K562 (cell line): ENCODE data around the gene SH3GL3. TPM values are rescaled to one million over a fixed set of nuclear protein-coding genes. Genes with fewer than 3 reads are reported as not detected.

Experiments used
- ATAC-seq: fragments of 200-7000 bp; cut with Tn5 transposase; 3 replicates; pipeline ENCODE4 v1.9.1; 2020; ENCODE audit warnings: moderate library complexity
- BruUV-seq: library from RNA; stranded (reverse); fragments of 400-500 nt; replicated peaks from 2 replicates; lab custom pipeline; 2021; lab: Mats Ljungman, UMichigan
- CTCF ChIA-PET: fragments of 300-600 bp; formaldehyde crosslinking; extraction: SDS; loops from one replicate; lab custom pipeline; 2021; ENCODE audit warnings: low intra/inter-chr PET ratio; lab: Yijun Ruan, JAX
- POLR2A ChIA-PET: fragments of 300-600, 350-650 bp; sonication (Branson Sonifier 250); formaldehyde crosslinking; extraction: SDS; loops from one replicate; lab custom pipeline; 2021; ENCODE audit warnings: antibody characterized with exemption, inconsistent platforms; lab: Yijun Ruan, JAX
- DNase-seq, 4 experiments: peaks; one replicate each; pipeline versions ENCODE4 v3.0.0 to v3.0.0-alpha.2; 2011 to 2018; ENCODE audit warnings: low spot score in 3 of 4, mixed read lengths in 3 of 4; ENCODE audit errors: extremely low read depth in 1 of 4
- FAIRE-seq: peaks from 2 replicates; lab custom pipeline; 2011; peaks lifted over from hg19 to GRCh38; lab: Jason Lieb, UNC
- H2AFZ ChIP-seq: 2 replicates; pipeline ENCODE4 v1.6.0; 2011; ENCODE audit warnings: low read depth, low read length, control low read depth, inconsistent platforms
- H3K27ac ChIP-seq: fragments of 200-600 bp; 3 replicates; pipeline ENCODE4 v1.8.0; 2011; ENCODE audit warnings: low read depth, mild to moderate bottlenecking, control low read depth, inconsistent platforms, low read length, moderate library complexity, mixed read lengths; ENCODE audit errors: extremely low read depth
- H3K27me3 ChIP-seq, 2 experiments: fragments of 300-600 bp in 1 of 2; 2 replicates in 1 of 2; 3 replicates in 1 of 2; pipeline versions ENCODE4 v1.6.0 to v1.8.0; 2011; ENCODE audit warnings: inconsistent platforms in 2 of 2, low read length in 2 of 2, mild to moderate bottlenecking in 1 of 2, mixed read lengths in 1 of 2, moderate library complexity in 1 of 2; ENCODE audit not compliant: control insufficient read depth in 2 of 2, insufficient read depth in 2 of 2
- H3K36me3 ChIP-seq: fragments of 300-600 bp; 3 replicates; pipeline ENCODE4 v1.8.0; 2011; ENCODE audit warnings: mild to moderate bottlenecking, low read length, inconsistent platforms; ENCODE audit not compliant: control insufficient read depth, insufficient read depth
- H3K4me1 ChIP-seq, 2 experiments: fragments of 200-600 bp in 1 of 2; replicated peaks in 1 of 2; 2 replicates in 1 of 2; 3 replicates in 1 of 2; pipeline versions ENCODE4 v1.5.1 to v1.8.0; 2011; ENCODE audit warnings: inconsistent platforms in 2 of 2, low read length in 2 of 2, mild to moderate bottlenecking in 1 of 2, mixed read lengths in 1 of 2, moderate library complexity in 1 of 2; ENCODE audit not compliant: control insufficient read depth in 2 of 2, insufficient read depth in 2 of 2
- H3K4me2 ChIP-seq: 2 replicates; pipeline ENCODE4 v1.6.1; 2011; ENCODE audit warnings: low read length, control low read depth, inconsistent platforms, mixed read lengths; ENCODE audit not compliant: insufficient read depth
- H3K4me3 ChIP-seq: fragments of 200-600 bp; sonication (generic), shearing (Covaris generic); 2 replicates; pipeline ENCODE4 v1.5.1; 2016; ENCODE audit warnings: control low read depth, inconsistent platforms
- H3K79me2 ChIP-seq: fragments of 200-600 bp; 3 replicates; pipeline ENCODE4 v1.8.0; 2011; ENCODE audit warnings: low read length, inconsistent platforms; ENCODE audit not compliant: control insufficient read depth, insufficient read depth
- H3K9ac ChIP-seq, 2 experiments: 2 replicates each; pipeline versions ENCODE4 v1.6.0 to v1.6.1; 2011; ENCODE audit warnings: low read depth in 2 of 2, low read length in 2 of 2, control low read depth in 1 of 2, inconsistent platforms in 1 of 2, mild to moderate bottlenecking in 1 of 2, mixed read lengths in 1 of 2; ENCODE audit not compliant: insufficient read depth in 1 of 2
- H3K9me1 ChIP-seq: one replicate; pipeline ENCODE4 v1.6.0; 2011; ENCODE audit warnings: inconsistent platforms, mild to moderate bottlenecking, low read length, moderate library complexity; ENCODE audit not compliant: control insufficient read depth, insufficient read depth
- H3K9me3 ChIP-seq: replicated peaks from 2 replicates; pipeline ENCODE4 v1.5.1; 2011; ENCODE audit warnings: low read depth, low read length, inconsistent platforms; ENCODE audit not compliant: control insufficient read depth, insufficient read depth
- H4K20me1 ChIP-seq: replicated peaks from 2 replicates; pipeline ENCODE4 v1.6.1; 2011; ENCODE audit warnings: low read length, inconsistent platforms, mixed read lengths; ENCODE audit not compliant: control insufficient read depth, insufficient read depth
- ADNP ChIP-seq: fragments of 200-800 bp; sonication (Bioruptor generic); IDR thresholded peaks from 2 replicates; pipeline ENCODE4 v1.6.1; 2016; ENCODE audit warnings: missing genetic modification characterization, missing compliant biosample characterization
- ARID2 ChIP-seq: fragments of 450-650 bp; IDR thresholded peaks from 2 replicates; pipeline ENCODE4 v1.6.1; 2017; ENCODE audit warnings: antibody characterized with exemption, mild to moderate bottlenecking
- E2F5 ChIP-seq: sonication (generic); formaldehyde crosslinking; IDR thresholded peaks from 2 replicates; pipeline ENCODE4 v1.8.0; 2022; ENCODE audit warnings: mild to moderate bottlenecking, missing genetic modification reagents
- FOXK1 ChIP-seq: sonication (generic); formaldehyde crosslinking; IDR thresholded peaks from 2 replicates; pipeline ENCODE4 v1.8.0; 2022; ENCODE audit warnings: missing genetic modification reagents, mild to moderate bottlenecking, borderline replicate concordance
- MBD1 ChIP-seq: fragments of 250-450 bp; sonication (Bioruptor Pico); IDR thresholded peaks from 2 replicates; pipeline ENCODE4 v1.8.0; 2022; ENCODE audit warnings: inconsistent platforms
- NFIC ChIP-seq: fragments of 450-650 bp; IDR thresholded peaks from 2 replicates; pipeline ENCODE4 v1.6.1; 2017; ENCODE audit warnings: mild to moderate bottlenecking, inconsistent platforms
- PCBP2 ChIP-seq: fragments of 200-400 bp; formaldehyde crosslinking; IDR thresholded peaks from 2 replicates; pipeline ENCODE4 v1.6.1; 2018; ENCODE audit warnings: low read length, low read depth, mild to moderate bottlenecking, moderate library complexity; ENCODE audit not compliant: poor library complexity, severe bottlenecking
- ZNF76 ChIP-seq: fragments of 250-450 bp; sonication (Bioruptor Pico); IDR thresholded peaks from 2 replicates; pipeline ENCODE4 v1.4.0; 2020; ENCODE audit warnings: mild to moderate bottlenecking, moderate library complexity, borderline replicate concordance
- WGBS: fragments of 100-300 bp; shearing (Covaris generic); methylation state at CpG from one replicate; pipeline ENCODE4 v1.1.6; 2016; ENCODE audit warnings: low coverage, mixed read lengths; ENCODE audit not compliant: insufficient coverage; ENCODE audit errors: missing lambda C conversion rate; 5-methylcytosine and 5-hydroxymethylcytosine counted together
- in situ Hi-C: fragments of 300-500 bp; cut with MboI; formaldehyde crosslinking; loops from 4 replicates; pipeline ENCODE4 v1.15.0; 2018; ENCODE audit warnings: inconsistent platforms, mixed read lengths
- intact Hi-C: fragments of 100-400 bp; cut with micrococcal nuclease; formaldehyde crosslinking; loops from 2 replicates; pipeline ENCODE4 v1.14.2; 2022
- polyA plus RNA-seq, 8 experiments: library from polyadenylated mRNA; depleted of rRNA in 4 of 8; stranded (reverse) in 5 of 8; unstranded in 3 of 8; fragments of >200 nt; fragmentation: Nextera tagmentation in 2 of 8; fragmentation: Illumina TruSeq in 1 of 8; extraction: Ambion mirVana in 2 of 8; extraction: Trizol in 1 of 8; gene quantifications; 2 replicates each; pipeline versions ENCODE4 v1.2.1 to v1.2.3, GENCODE V29; 2011 to 2014; ENCODE audit warnings: inconsistent platforms in 1 of 8, missing spikeins in 1 of 8
- total RNA-seq, 7 experiments: library from RNA; depleted of rRNA in 6 of 7; stranded (reverse); fragments of >200 nt in 6 of 7; fragmentation: Illumina TruSeq in 2 of 7; extraction: Trizol in 2 of 7; gene quantifications; 2 replicates each; pipeline versions ENCODE4 v1.2.1 to v1.2.3, GENCODE V29; 2011 to 2021; ENCODE audit warnings: low replicate concordance in 1 of 7

The SH3GL3 gene
- total and polyA plus RNA-seq, 9 of the 15 experiments (the other 6 are each of a cell fraction or from before 2014, with no cell fraction given) = 3.9 to 16.0 (median 9.7) TPM

DNA sequence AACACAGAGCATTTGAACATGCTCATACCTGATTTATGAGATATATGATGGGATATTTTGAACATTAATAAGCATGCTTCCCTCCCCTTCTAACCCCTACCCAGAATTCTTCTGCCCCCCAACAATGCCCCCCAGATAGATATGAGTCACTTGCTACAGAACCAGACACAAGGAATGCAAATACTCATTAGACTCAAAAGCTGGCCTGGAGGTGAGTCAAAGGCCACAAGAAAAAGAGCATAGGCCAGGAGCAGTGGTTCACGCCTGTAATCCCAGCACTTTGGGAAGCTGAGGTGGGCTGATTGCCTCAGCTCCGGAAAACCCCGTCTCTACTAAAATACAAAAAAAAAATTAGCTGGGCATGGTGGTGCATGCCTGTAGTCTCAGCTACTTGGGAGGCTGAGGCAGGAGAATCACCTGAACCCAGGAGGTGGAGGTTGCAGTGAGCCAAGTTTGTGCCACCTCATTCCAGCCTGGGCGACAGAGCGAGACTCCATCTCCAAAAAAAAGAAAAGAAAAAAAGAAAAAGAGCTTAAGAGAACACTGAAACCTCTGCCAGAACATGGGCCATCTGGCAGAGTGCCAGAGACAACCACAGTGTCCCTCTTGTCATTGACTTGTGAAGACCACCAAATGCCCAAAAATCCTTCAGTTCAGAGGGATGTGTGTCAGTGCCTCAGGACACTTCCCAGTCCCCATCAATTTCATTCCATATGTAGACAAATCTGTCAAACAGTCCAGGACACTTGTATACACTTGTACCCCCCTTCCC, 3.9 kb upstream of the SH3GL3 start:
- H3K4me1 ChIP-seq = peaks cover 7 to 17% of the 10 kb centered on the region in 2 experiments; a peak in 3 of 5 replicates
- H4K20me1 ChIP-seq = 0 out of 2 replicates have a peak, but pooled peaks cover 3% of the 10 kb centered on the region
- no peak overlapping the region for H3K27ac ChIP-seq
- ChIA-PET POLR2A (interaction anchor here (0.6 kb wide), 1 partner anchor 120 kb away, joined by 3 read pairs; no protein-coding TSS in a partner anchor), CTCF (interaction anchor here (0.6 kb wide), 1 partner anchor 677 kb away, joined by 3 read pairs; no protein-coding TSS in a partner anchor)
- ATAC-seq = no peak
- H2AFZ ChIP-seq = no peak overlapping the region
- H3K9me3 ChIP-seq = no peaks in the 10 kb centered on the region
- H3K4me2 ChIP-seq = no peak overlapping the region
- no TSS peak for BruUV-seq
- in situ Hi-C loops (no loop called here), intact Hi-C loops (no loop called here)
- H3K27me3 ChIP-seq = no peaks in the 10 kb centered on the region; a peak in 1 of 5 replicates
- H3K9ac ChIP-seq = no peak overlapping the region
- no peak overlapping the region for H3K4me3 ChIP-seq
- H3K36me3 ChIP-seq = no peaks in the 10 kb centered on the region
- FAIRE-seq = no peak
- no peak for DNase-seq
- peaks cover 5% of the 10 kb centered on the region; the same call in 2 of the 3 replicates for H3K79me2 ChIP-seq
- no peaks in the 10 kb centered on the region for H3K9me1 ChIP-seq
- TF ChIP-seq MBD1 (no peak), ADNP (tag) (no peak), FOXK1 (CRISPR knock-in tag) (no peak), E2F5 (no peak), ZNF76 (CRISPR knock-in tag) (no peak), PCBP2 (no peak), ARID2 (no peak), NFIC (peak; percentile 89)
- WGBS = 53% methylated on average over 5 of the region's 5 CpGs
